GM18505 (cell line): ENCODE data around the gene DYNC1LI2.

Experiments used
- ATAC-seq: cut with Tn5 transposase; IDR thresholded peaks from one replicate; pipeline ENCODE4 v1.9.1; 2021; ENCODE audit not compliant: unreplicated experiment
- POLR2A ChIP-seq: IDR thresholded peaks from 4 replicates; pipeline ENCODE4 v1.6.1; 2011; ENCODE audit warnings: borderline replicate concordance; ENCODE audit not compliant: insufficient read depth, insufficient read length; ENCODE audit errors: extremely low read depth

Gene DYNC1LI2

GRCh38 chr16:66720766-66721165, 30.6 kb downstream of the DYNC1LI2 start:
- TF ChIP-seq POLR2A, result no peak
- no peak for ATAC-seq

- TF ChIP-seq POLR2A, result no peak
Observed at GRCh38 chr16:66719246-66719645, 32.2 kb downstream of the DYNC1LI2 start.

GRCh38 chr16:66717776-66718175, 33.6 kb downstream of the DYNC1LI2 start:
- no peak for ATAC-seq
- no peak for TF ChIP-seq POLR2A

More at GRCh38 chr16:66719246-66719645, 32.2 kb downstream of the DYNC1LI2 start:
- ATAC-seq, result no peak

DNA sequence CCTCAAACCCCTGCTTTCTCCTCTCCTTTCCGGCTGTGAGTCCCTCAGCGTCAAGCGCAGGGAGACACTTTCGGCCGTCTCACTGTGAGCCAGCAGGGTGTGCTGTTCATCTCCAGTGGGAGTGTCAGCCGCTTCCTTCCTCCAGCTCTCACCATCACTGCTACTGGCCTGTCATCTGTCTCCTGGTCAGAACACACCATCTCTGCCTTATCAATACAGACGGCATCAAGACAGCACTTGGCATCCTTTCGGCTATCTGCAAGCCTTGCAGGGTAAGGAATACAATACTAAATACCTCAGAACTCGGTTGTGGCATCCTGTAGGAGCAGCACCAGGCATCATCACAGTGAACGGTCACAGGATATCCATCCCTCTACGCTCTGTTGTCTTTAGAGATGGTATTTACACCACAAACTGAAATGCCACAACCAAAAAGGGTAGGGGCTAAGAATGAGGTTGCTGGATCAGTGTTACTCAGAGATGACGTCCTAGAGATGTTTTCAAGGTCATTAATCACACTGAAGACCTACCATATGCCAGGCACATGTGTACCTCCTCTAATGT, 34.2 kb downstream of the DYNC1LI2 start:
- ATAC-seq, result no peak
- TF ChIP-seq POLR2A, result no peak

- ATAC-seq, result no peak
- no peak for TF ChIP-seq POLR2A
Observed at GRCh38 chr16:66714654-66715307, 36.6 kb downstream of the DYNC1LI2 start.

GRCh38 chr16:66714062-66714461, 37.3 kb downstream of the DYNC1LI2 start:
- ATAC-seq, result no peak
- TF ChIP-seq POLR2A, result no peak

GRCh38 chr16:66713076-66713475, 38.3 kb downstream of the DYNC1LI2 start:
- TF ChIP-seq POLR2A, result no peak

DNA sequence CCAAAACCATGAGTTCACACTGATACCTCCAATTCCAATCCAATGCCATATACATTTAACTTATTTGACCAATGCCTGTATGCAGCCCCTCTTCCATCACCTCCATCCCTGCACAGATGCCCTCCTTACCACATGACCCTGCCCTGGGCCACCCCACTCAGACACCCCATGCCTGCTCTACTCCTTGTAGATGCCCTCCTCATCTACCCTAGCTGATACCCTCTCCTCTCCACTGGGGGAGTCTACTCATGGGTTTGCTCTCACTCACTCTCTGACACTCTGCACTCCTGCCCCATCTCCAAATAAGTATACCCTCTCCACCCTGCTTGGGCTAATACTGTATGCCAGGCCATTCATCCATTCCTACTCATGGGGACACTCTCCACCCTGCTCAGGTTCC, 38.9 kb downstream of the DYNC1LI2 start:
- ATAC-seq, result no peak

More at GRCh38 chr16:66713076-66713475, 38.3 kb downstream of the DYNC1LI2 start:
- ATAC-seq, result no peak

DNA sequence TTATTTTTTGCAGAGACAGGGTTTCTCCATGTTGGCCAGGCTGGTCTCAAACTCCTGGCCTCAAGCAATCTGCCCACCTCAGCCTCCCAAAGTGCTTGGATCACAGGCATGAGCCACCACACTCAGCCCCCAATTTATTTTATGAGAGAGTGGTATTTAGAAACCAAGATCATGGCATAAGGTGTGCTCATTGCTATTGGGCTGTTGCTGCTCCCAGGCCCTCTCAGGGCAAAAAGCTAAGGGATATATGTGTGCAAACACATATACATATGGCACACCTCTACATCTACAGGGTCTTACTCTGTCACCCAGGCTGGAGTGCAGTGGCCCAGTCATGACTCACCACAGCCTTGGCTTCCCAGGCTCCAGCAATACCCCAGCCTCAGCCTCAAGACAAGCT, 39.8 kb downstream of the DYNC1LI2 start:
- TF ChIP-seq POLR2A, result no peak
- no peak for ATAC-seq

More for the DNA sequence above, 38.9 kb downstream of the DYNC1LI2 start:
- TF ChIP-seq POLR2A, result no peak

DNA sequence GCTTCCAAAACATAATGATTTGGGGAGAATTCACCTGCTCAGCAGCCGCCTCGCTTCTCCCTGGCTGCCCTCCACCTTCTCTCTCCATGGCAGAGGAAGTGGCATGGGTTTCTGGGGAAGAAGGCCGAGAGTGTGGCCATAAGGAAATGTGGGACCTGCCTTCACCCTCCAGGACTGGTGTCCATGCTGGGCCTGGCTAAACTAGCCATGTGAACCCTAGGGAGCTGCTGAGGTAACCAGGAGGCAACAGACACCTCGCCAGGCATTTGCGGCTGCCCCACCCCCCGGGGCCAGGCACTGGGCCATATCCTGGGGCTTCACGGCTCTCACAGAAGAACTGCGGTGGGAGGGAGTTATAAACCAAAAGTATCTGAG, 44.9 kb downstream of the DYNC1LI2 start:
- ATAC-seq, result no peak
- no peak for TF ChIP-seq POLR2A

DNA sequence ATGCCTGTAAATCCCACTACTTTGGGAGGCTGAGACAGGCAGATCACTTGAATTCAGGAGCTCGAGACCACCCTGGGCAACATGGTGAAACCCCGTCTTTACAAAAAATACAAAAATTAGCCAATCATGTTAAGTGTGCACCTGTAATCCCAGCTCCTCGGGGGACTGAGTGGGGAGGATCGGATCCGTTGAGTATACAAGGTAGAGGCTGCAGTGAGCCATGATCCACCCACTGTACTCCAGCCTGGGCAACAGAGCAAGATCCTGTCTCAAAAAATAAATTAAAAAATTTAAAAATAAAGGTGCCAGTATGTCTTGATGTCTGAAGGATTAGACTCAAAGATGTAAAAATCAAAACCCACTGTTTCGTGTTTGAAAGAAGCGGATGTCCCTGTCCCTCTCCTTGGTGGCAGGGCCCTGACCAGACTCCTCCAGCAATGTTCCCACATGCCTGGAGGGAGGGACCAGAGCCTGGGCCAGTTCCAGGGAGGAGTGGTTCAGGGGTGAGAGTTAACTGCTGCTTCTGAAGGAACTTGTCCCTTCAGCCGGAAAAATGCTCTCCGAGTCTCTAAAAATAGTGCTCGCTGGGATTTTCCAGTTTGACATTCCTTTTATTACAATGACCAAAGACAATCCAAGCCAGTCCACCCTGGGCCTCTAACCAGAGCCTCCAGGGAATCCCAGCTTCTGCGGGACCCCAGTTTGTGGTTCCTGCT, 45.5 kb downstream of the DYNC1LI2 start:
- no peak for TF ChIP-seq POLR2A
- ATAC-seq, result no peak

DNA sequence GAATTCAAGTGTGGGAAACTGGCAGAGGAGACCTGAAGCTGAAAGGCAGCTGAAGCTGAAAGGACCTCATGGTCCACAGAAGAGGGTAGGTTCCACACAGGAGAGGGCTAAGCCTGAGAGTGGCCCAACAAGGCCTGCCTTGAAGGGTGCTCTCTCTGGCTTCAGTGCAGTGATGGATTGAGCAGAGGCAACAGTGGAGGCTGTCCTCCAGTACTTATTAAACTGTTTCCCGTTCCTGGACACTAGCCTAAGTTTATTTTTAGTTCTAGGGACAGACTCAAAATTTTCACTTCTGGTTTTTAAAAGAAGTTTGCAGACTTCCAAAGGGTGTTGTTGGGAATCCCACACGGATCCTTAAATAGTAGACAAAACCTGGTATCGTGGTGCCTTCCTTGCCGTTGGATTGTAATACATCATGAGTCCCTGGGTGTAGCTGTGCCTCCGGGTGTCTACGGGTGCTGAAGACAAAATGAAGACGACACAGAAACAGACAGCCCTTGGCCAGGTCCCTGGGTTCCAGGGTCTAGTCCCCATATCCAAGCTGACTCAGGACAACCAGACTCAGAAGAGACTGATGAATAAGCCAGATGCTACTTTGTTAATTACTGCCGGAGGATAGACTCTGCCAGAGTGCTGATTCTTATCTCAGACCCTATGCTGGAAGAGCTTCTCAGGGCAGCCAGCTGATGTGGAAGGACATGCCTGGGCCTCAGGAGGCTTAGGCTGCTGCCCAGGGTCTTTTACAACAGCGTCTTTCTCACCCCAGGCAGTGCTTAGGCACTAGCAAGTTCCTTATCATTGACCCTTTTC, 47.8 kb downstream of the DYNC1LI2 start:
- no peak for TF ChIP-seq POLR2A
- no peak for ATAC-seq

GRCh38 chr16:66701516-66701915, 49.9 kb downstream of the DYNC1LI2 start:
- no peak for ATAC-seq
- no peak for TF ChIP-seq POLR2A
